Natural killer cell (primary cell): Measurements from ENCODE around the gene TBCB. TPM values are rescaled to one million over a fixed set of nuclear protein-coding genes. Genes with fewer than 3 reads are reported as not detected.

ENCODE experiments used
- ATAC-seq, 3 donors: fragments of 150-1000 bp in 2 of 3; fragments of 200-7000 bp in 1 of 3; cut with Tn5 transposase; 1 replicate in 1 of 3; 2 replicates in 2 of 3; pipeline ENCODE4 v1.10.0; 2021; ENCODE audit warnings: mild to moderate bottlenecking in 2 of 3, moderate library complexity in 2 of 3
- DNase-seq, 2 donors: peaks; one replicate each; pipeline versions ENCODE4 v3.0.0 to v3.0.0-alpha.2; 2013 to 2021; ENCODE audit warnings: mixed read lengths in 1 of 2
- H3K27ac ChIP-seq: one replicate; pipeline ENCODE4 v1.5.1; 2013; ENCODE audit warnings: mild to moderate bottlenecking, low read length
- H3K27me3 ChIP-seq: one replicate; pipeline ENCODE4 v1.6.1; 2013; ENCODE audit warnings: low read length; ENCODE audit not compliant: control insufficient read depth, insufficient read depth
- H3K36me3 ChIP-seq: one replicate; pipeline ENCODE4 v1.6.1; 2013; ENCODE audit warnings: low read length; ENCODE audit not compliant: control insufficient read depth, insufficient read depth
- H3K4me1 ChIP-seq: one replicate; pipeline ENCODE4 v1.6.1; 2013; ENCODE audit warnings: low read length; ENCODE audit not compliant: control insufficient read depth, insufficient read depth
- H3K4me3 ChIP-seq: one replicate; pipeline ENCODE4 v1.5.1; 2013; ENCODE audit warnings: low read length
- H3K9me3 ChIP-seq: one replicate; pipeline ENCODE4 v1.6.1; 2013; ENCODE audit warnings: low read length; ENCODE audit not compliant: control insufficient read depth, insufficient read depth
- H3K27ac Mint-ChIP-seq, 2 donors: one replicate each; pipeline ENCODE4 v1.8.0; 2022; ENCODE audit warnings: mild to moderate bottlenecking in 2 of 2, mixed read lengths in 2 of 2, moderate library complexity in 1 of 2
- H3K27me3 Mint-ChIP-seq, 2 donors: one replicate each; pipeline ENCODE4 v1.8.0; 2022; ENCODE audit warnings: low read depth in 2 of 2, mixed read lengths in 2 of 2
- H3K36me3 Mint-ChIP-seq: one replicate; pipeline ENCODE4 v1.8.0; 2022; ENCODE audit warnings: mixed read lengths
- H3K4me1 Mint-ChIP-seq, 2 donors: one replicate each; pipeline ENCODE4 v1.8.0; 2022; ENCODE audit warnings: mixed read lengths in 2 of 2
- H3K4me3 Mint-ChIP-seq: one replicate; pipeline ENCODE4 v1.8.0; 2022; ENCODE audit warnings: mild to moderate bottlenecking, moderate library complexity, mixed read lengths
- H3K9me3 Mint-ChIP-seq, 2 donors: one replicate each; pipeline ENCODE4 v1.8.0; 2022; ENCODE audit warnings: mixed read lengths in 2 of 2
- WGBS: methylation state at CpG from one replicate; pipeline ENCODE4 v1.1.7; 2013; ENCODE audit warnings: missing lambda C conversion rate; ENCODE audit not compliant: insufficient coverage; 5-methylcytosine and 5-hydroxymethylcytosine counted together
- intact Hi-C: fragments of 100-400 bp; cut with micrococcal nuclease; formaldehyde crosslinking; loops from one replicate; pipeline ENCODE4 v1.14.2; 2022
- total RNA-seq, 4 donors: library from RNA; stranded (reverse); fragments of 120-200 nt in 1 of 4; gene quantifications; one replicate each; pipeline versions ENCODE4 v1.2.3 to v1.2.4, GENCODE V29; 2013 to 2022
- TF ChIP-seq, protein P1 (sequence below): fragments of 200-600 bp; IDR thresholded peaks from one replicate; pipeline ENCODE4 v1.8.0; 2022; ENCODE audit warnings: antibody characterized with exemption

Gene TBCB
- total RNA-seq, 3 donors from 2014 or later (not counting 1 experiment from before 2014, with no cell fraction given), result 153 to 180 (median 175) TPM

DNA sequence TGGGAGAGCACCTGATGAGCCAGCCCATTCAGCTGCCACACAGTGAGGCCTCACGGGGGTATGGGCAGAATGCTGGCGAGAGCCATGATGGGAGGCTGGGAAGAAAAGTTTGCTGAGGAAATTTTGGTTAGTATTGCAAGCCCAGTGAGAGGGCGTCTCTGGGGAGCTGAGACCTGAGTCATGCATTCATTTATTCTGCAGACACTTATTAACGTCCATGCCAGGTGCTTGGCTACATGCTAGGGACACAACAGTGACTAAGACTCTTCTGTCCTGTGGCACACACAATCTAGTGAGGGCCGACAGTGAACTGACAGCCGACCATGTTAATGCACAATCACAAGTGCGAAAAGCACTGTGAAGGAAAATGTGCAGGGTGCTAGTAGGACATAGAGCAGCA lies 33.4 kb upstream of the TBCB start:
- Histone ChIP-seq H3K36me3 (peaks cover 3% of the 10 kb centered on the region), H3K4me3 (no peak overlapping the region), H3K27me3 (no peaks in the 10 kb centered on the region), H3K9me3 (no peaks in the 10 kb centered on the region), H3K4me1 (no peaks in the 10 kb centered on the region), H3K27ac (no peak overlapping the region)
- Mint-ChIP-seq H3K4me3 (no peak overlapping the region), H3K36me3 (no peaks in the 10 kb centered on the region), H3K27ac (no peak overlapping the region), H3K4me1 (no peaks in the 10 kb centered on the region), H3K27me3 (no peaks in the 10 kb centered on the region), H3K9me3 (no peaks in the 10 kb centered on the region)
- no peak for DNase-seq
- WGBS, result 98% methylated on average over 7 of the region's 7 CpGs
- ATAC-seq, result no peak
- intact Hi-C loops, result no loop called here
- TF ChIP-seq, protein P1, sequence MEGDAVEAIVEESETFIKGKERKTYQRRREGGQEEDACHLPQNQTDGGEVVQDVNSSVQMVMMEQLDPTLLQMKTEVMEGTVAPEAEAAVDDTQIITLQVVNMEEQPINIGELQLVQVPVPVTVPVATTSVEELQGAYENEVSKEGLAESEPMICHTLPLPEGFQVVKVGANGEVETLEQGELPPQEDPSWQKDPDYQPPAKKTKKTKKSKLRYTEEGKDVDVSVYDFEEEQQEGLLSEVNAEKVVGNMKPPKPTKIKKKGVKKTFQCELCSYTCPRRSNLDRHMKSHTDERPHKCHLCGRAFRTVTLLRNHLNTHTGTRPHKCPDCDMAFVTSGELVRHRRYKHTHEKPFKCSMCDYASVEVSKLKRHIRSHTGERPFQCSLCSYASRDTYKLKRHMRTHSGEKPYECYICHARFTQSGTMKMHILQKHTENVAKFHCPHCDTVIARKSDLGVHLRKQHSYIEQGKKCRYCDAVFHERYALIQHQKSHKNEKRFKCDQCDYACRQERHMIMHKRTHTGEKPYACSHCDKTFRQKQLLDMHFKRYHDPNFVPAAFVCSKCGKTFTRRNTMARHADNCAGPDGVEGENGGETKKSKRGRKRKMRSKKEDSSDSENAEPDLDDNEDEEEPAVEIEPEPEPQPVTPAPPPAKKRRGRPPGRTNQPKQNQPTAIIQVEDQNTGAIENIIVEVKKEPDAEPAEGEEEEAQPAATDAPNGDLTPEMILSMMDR, result no peak

DNA sequence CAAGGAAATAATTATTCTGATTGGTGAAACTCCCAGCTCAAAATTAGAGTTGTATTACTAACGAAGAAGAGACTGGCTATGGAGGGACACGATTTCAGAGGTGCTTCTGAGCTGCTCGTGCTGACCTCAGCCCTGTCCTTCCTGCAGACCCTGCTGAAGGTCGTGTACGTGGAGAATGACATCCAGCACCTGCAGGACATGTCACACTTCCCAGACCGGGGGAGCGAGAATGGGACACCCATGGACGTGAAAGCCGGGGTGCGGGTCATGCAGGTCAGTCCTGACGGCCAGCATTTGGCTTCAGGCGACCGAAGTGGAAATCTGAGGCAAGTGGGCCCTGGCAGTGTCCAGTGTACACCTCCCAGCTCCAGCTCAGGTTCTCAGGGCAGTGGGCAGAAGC lies 32.4 kb upstream of the TBCB start:
- intact Hi-C loops, result no loop called here
- WGBS, result 97% methylated on average over 13 of the region's 13 CpGs
- Mint-ChIP-seq H3K4me1 (no peaks in the 10 kb centered on the region), H3K4me3 (no peak overlapping the region), H3K9me3 (no peaks in the 10 kb centered on the region), H3K27ac (no peak overlapping the region), H3K27me3 (no peaks in the 10 kb centered on the region), H3K36me3 (no peaks in the 10 kb centered on the region)
- TF ChIP-seq, protein P1, result no peak
- H3K27ac ChIP-seq, result no peak overlapping the region
- no peaks in the 10 kb centered on the region for H3K9me3 ChIP-seq
- H3K36me3 ChIP-seq, result peaks cover 3% of the 10 kb centered on the region
- no peak for ATAC-seq
- DNase-seq, result no peak
- H3K4me1 ChIP-seq, result no peaks in the 10 kb centered on the region
- H3K27me3 ChIP-seq, result no peaks in the 10 kb centered on the region
- no peak overlapping the region for H3K4me3 ChIP-seq

DNA sequence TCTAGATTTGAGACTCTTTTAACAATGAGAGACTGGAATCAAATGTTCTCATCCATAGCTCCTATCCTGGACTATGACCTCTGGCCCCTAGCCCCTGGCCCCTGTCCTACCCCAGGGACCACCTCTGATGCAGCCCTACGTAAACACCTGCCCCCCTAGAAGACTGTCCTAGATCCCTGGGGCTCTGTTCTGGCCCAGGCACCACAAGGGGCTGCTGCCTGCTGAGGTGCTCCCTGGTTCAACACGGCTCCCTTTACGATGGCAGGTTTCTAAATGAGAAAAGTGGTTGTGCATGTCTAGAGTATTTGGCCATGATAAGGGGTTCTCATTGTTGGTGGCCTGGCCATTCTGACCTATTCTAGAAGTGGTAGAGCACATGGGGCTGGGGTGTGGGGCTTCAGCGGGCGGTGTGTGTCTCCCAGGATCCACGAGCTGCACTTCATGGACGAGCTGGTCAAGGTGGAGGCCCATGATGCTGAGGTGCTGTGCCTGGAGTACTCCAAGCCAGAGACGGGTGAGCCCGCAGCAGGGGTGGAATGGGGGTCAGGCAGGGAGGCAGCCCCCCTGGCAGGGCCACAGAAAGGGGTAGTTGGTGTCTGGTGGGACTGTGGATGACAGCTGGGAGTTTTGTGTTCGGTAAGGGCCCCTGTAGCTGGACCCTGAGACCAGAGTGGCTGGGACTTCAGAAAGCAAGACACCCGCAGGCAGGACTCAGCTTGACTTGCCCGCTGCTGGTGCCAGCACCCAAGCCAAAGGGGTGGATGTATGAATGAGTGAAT lies 30.8 kb upstream of the TBCB start:
- Mint-ChIP-seq H3K27me3 (no peaks in the 10 kb centered on the region), H3K4me3 (no peak overlapping the region), H3K36me3 (no peaks in the 10 kb centered on the region), H3K27ac (no peak overlapping the region), H3K9me3 (no peaks in the 10 kb centered on the region), H3K4me1 (no peaks in the 10 kb centered on the region)
- Histone ChIP-seq H3K27me3 (no peaks in the 10 kb centered on the region), H3K4me1 (no peaks in the 10 kb centered on the region), H3K4me3 (no peak overlapping the region), H3K27ac (no peak overlapping the region), H3K36me3 (peaks cover 3% of the 10 kb centered on the region), H3K9me3 (no peaks in the 10 kb centered on the region)
- TF ChIP-seq, protein P1, result no peak
- intact Hi-C loops, result no loop called here
- 99% methylated on average over 12 of the region's 12 CpGs for WGBS
- ATAC-seq (no peak), DNase-seq (no peak)

DNA sequence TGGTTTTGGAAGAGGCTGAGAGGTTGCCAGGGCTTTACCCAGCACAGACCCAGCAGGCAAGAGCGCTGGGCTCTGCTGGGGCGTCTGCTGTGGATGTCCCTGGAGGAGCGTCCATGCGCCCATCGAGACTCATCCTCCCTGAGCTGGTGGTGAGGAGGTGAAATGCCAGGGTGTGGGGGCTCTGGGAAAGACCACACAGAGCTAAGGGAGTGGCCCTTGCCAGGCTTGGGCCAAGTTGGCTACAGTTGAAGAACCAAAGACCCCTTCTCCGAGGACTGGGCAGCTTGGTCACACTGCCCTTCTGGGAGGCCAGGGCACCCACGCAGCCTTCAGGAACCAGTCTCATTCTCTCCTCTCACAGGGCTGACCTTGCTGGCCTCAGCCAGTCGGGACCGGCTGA lies 28.9 kb upstream of the TBCB start:
- Mint-ChIP-seq H3K36me3 (no peaks in the 10 kb centered on the region), H3K9me3 (no peaks in the 10 kb centered on the region), H3K27ac (no peak overlapping the region), H3K4me3 (no peak overlapping the region), H3K27me3 (no peaks in the 10 kb centered on the region), H3K4me1 (no peaks in the 10 kb centered on the region)
- ATAC-seq, result no peak
- TF ChIP-seq, protein P1, result no peak
- Histone ChIP-seq H3K4me1 (no peaks in the 10 kb centered on the region), H3K27me3 (no peaks in the 10 kb centered on the region), H3K36me3 (peaks cover 3% of the 10 kb centered on the region), H3K27ac (no peak overlapping the region), H3K4me3 (no peak overlapping the region), H3K9me3 (no peaks in the 10 kb centered on the region)
- 93% methylated on average over 9 of the region's 9 CpGs for WGBS
- intact Hi-C loops, result no loop called here
- no peak for DNase-seq
